Stimulated activated naive CD8-positive, alpha-beta T cell treated with anti-CD3 and anti-CD28 coated beads, Interleukin-15, Interleukin-2, amounts not matched to agents 100 ng/mL and 50 ng/mL, for 24 hours (primary cell): Measurements from ENCODE around the gene ASL.
A peak's percentile ranks its signal among the peaks of the same experiment; 100 is the strongest.
"Not testable (repeated sequence)": the region's sequence is repeated elsewhere in the genome, so short reads cannot be mapped to it uniquely, and the experiment has no call there.

Experiments used
- H3K27ac Mint-ChIP-seq: one replicate; pipeline ENCODE4 v1.8.0; 2021; ENCODE audit warnings: mild to moderate bottlenecking, mixed read lengths
- H3K27me3 Mint-ChIP-seq: one replicate; pipeline ENCODE4 v1.8.0; 2021; ENCODE audit warnings: mixed read lengths
- H3K36me3 Mint-ChIP-seq: one replicate; pipeline ENCODE4 v1.8.0; 2021; ENCODE audit warnings: low read depth, mixed read lengths
- H3K4me1 Mint-ChIP-seq: one replicate; pipeline ENCODE4 v1.8.0; 2021; ENCODE audit warnings: low read depth, mixed read lengths
- H3K4me3 Mint-ChIP-seq: one replicate; pipeline ENCODE4 v1.8.0; 2021; ENCODE audit warnings: mild to moderate bottlenecking, mixed read lengths
- H3K9me3 Mint-ChIP-seq: one replicate; pipeline ENCODE4 v1.8.0; 2021; ENCODE audit warnings: mixed read lengths

ASL gene

DNA sequence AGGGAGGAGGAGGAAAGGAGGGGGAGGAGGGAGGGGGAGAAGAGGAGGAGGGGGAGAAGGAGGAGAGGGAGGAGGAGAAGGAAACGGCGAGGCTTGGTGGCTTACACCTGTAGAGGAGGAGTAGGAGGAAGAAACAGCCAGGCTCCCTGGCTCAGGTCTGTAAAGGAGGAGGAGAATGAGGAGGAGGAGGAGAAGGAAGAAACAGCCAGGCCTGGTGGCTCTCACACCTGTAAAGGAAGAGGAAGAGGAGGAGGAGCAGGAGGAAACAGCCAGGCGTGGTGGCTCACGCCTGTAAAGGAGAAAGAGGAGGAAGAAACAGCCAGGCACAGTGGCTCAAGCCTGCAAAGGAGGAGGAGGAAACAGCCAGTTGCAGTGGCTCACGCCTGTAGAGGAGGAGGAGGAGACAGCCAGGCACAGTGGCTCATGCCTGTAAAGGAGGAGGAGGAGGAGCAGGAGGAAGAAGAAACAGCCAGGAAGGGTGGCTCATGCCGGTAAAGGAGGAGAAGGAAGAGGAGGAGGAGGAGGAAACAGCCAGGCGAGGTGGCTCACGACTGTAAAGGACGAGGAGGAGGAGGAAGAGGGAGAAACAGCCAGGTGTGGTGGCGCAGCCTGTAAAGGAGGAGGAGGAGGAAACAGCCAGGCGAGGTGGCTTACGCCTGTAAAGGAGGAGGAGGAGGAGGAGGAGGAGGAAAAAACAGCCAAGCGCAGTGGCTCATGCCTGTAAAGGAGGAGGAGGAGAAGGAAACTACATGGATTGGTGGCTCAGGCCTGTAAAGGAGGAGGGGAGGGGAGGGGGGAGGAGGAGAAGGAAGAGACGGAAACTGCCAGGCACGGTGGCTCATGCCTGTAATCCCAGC, 24.2 kb downstream of the ASL start:
- Mint-ChIP-seq H3K9me3 (no peaks in the 10 kb centered on the region), H3K4me3 (peak overlapping the region; percentile 77), H3K27me3 (no peaks in the 10 kb centered on the region), H3K36me3 (no peaks in the 10 kb centered on the region), H3K27ac (peak overlapping the region; percentile 86), H3K4me1 (peaks cover 11% of the 10 kb centered on the region)

DNA sequence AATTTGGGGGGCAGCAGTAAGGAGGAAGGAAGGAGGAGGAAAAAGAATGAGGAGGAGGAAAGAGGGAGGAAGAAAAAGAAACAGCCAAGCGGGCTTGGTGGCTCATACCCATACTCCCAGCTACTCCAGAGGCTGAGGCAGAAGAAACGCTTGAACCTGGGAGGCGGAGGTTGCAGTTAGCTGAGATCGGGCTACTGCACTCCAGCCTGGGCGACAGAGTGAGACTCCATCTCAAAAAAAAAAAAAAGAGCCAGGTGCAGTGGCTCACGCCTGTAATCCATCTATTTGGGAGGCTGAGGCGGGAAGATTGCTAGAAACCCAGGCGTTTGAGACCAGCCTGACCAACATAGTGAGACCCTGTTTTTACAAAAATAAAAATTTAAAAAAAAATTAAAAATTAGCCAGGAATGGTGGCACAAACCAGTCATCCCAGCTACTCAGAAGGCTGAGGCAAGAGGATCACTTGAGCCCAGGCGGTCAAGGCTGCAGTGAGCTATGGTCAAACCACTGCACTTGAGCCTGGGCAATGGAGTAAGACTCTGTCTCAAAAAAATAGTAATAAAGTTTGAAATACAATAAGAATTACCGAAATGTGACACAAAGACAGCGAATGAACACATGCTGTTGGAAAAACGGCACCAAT, 24.9 kb downstream of the ASL start:
- Mint-ChIP-seq H3K4me1 (peaks cover 11% of the 10 kb centered on the region), H3K9me3 (no peaks in the 10 kb centered on the region), H3K27me3 (no peaks in the 10 kb centered on the region), H3K4me3 (peak overlapping the region; percentile 77), H3K36me3 (no peaks in the 10 kb centered on the region), H3K27ac (peak overlapping the region; percentile 86)

DNA sequence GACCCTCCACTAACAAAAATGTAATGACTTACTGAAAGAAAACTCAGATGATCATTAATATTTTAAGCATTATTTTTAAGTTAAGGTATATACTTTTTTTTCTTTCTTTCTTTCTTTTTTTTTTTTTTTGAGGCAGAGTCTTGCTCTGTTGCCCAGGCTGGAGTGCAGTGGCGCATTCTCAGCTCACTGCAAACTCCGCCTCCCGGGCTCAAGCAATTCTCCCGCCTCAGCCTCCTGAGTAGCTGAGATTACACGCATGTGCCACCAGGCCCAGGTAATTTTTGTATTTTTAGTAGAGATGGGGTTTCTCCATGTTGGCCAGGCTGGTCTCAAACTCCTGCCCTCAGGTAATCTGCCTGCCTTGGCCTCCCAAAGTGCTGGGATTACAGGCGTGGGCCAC, 26.5 kb downstream of the ASL start:
- H3K27ac Mint-ChIP-seq, H3K36me3 Mint-ChIP-seq, H3K4me3 Mint-ChIP-seq, H3K9me3 Mint-ChIP-seq, H3K27me3 Mint-ChIP-seq: not testable (repeated sequence)
- peaks cover 11% of the 10 kb centered on the region for H3K4me1 Mint-ChIP-seq

- H3K4me3 Mint-ChIP-seq, H3K9me3 Mint-ChIP-seq, H3K27me3 Mint-ChIP-seq, H3K27ac Mint-ChIP-seq, H3K36me3 Mint-ChIP-seq: not testable (repeated sequence)
- H3K4me1 Mint-ChIP-seq, result peaks cover 11% of the 10 kb centered on the region
Measured at GRCh38 chr7:66103994-66104393, 28.4 kb downstream of the ASL start.

DNA sequence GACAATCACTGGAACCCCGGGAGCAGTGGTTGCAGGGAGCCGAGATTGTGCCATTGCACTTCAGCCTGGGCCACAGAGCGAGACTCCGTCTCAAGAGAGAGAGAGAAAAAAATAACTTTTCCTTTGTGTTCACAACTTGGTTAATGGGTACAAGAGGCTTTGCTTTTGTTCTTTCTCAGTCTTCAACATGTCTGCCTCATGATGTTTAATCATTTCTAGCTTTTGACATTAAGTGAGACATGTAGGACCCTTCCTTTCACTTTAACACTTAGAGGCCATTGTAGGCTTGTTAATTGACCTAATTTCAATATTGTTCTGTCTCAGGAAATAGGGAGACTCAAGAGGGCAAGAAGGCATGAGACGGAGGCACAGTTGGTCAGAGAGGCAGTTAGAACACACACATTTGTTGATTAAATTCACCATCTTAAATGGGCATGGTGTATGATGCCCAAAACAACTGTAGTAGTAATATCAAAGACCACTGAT, 29.7 kb downstream of the ASL start:
- Mint-ChIP-seq H3K36me3 (no peaks in the 10 kb centered on the region), H3K4me1 (peaks cover 1% of the 10 kb centered on the region), H3K27ac (no peak overlapping the region)

GRCh38 chr7:66108410-66108809, 32.8 kb downstream of the ASL start:
- not testable (repeated sequence) for H3K36me3 Mint-ChIP-seq, H3K4me1 Mint-ChIP-seq, H3K9me3 Mint-ChIP-seq, H3K27ac Mint-ChIP-seq, H3K4me3 Mint-ChIP-seq, H3K27me3 Mint-ChIP-seq

More for the DNA sequence above, 29.7 kb downstream of the ASL start:
- H3K9me3 Mint-ChIP-seq, result no peaks in the 10 kb centered on the region
- no peaks in the 10 kb centered on the region for H3K27me3 Mint-ChIP-seq
- H3K4me3 Mint-ChIP-seq, result no peak overlapping the region

- no peak overlapping the region for H3K27ac Mint-ChIP-seq
- H3K9me3 Mint-ChIP-seq, result no peaks in the 10 kb centered on the region
- peaks cover 6% of the 10 kb centered on the region for H3K36me3 Mint-ChIP-seq
- no peaks in the 10 kb centered on the region for H3K27me3 Mint-ChIP-seq
- H3K4me1 Mint-ChIP-seq, result peaks cover 20% of the 10 kb centered on the region
- no peak overlapping the region for H3K4me3 Mint-ChIP-seq
Measured at GRCh38 chr7:66110856-66111255, 35.2 kb downstream of the ASL start.

DNA sequence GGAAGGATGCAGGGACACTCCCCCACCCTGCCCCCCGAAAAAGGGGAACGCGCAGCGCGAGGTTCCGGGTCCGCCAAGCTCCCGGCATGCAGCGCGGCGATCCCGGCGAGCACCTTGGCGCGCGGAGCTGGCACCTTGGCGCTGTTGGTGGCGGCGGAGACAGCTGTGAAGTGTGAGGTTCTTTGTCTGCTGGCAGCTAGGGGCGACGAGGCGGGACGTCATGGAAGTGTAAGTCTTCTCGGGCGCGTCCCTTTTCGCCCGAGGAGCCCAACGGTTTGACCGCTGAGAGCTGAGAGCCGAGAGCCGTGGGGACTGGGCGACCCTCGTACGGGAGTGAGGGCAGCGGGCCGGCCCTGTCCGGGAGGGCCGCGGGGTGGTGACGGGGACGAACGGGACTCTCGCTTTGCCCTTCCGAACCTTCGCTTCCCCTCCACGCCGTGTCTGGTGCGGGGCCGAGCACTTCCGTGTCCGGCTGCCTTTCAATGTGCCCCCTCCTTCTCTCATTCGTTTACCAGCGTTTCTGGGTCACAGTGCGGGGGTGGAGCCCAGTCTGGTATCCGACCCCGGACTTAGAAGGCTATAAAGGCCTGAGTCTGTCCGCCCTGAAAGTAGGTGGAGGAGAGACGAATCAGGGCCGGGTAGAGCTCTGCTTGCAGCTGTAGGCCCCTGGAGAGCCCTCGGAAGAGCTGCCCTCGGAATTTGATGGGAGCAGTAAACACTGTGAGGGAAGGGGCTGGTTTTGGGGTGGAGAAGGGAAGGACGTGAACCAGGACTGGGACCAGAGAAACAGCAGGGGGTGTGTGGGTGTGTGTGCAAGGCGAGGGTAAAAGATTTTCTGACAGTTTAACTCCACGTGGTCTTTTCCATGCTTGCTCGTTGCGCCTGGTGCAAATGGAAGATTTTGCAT, 39.4 kb downstream of the ASL start, which contains the start of gene CRCP:
TSS of gene CRCP (plus strand) at position 105 of the 907 bp plus-strand sequence. CDS start at position 221, 116 bp downstream.
- Mint-ChIP-seq H3K36me3 (peaks cover 37% of the 10 kb centered on the region), H3K4me1 (peaks cover 59% of the 10 kb centered on the region), H3K27me3 (no peaks in the 10 kb centered on the region), H3K9me3 (no peaks in the 10 kb centered on the region), H3K4me3 (peak within 1 kb of the TSS; percentile 100), H3K27ac (peak within 1 kb of the TSS; percentile 97)

DNA sequence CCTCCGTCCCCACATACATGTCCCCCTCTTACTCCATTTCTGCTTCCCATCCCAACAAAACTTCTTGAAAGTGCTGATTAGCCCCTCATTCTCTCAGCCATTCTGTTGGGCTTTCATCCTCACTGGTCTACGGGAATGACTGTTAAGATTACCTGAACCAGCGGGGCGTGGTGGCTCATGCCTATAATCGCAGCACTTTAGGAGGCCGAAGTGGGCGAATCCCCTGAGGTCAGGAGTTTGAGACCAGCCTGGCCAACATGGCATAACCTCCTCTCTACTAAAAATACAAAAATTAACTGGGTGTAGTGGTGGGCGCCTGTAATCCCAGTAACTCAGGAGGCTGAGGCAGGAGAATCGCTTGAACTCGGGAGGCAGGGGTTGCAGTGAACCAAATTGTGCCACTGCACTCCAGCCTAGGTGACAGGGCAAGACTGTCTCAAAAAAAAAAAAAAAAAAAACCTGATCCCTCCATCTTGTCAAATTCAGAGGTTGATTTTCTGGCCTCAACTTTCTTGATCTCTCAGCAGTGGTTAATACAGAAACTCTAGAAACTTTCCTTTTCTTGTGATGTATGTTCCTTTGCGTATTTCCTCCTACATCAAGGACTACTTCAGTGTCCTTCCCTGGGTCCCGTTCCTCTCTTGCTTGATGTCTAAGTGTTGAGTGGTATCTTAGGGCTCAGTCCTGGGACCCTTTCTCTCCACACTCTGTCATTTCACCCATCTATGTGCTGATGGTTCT, 41.2 kb downstream of the ASL start:
- H3K27me3 Mint-ChIP-seq, H3K9me3 Mint-ChIP-seq: not testable (repeated sequence)
- Mint-ChIP-seq H3K27ac (peak overlapping the region; percentile 90), H3K4me3 (peak overlapping the region; percentile 100), H3K4me1 (peaks cover 61% of the 10 kb centered on the region), H3K36me3 (peaks cover 37% of the 10 kb centered on the region)

- H3K27me3 Mint-ChIP-seq, result no peaks in the 10 kb centered on the region
- H3K36me3 Mint-ChIP-seq, result peaks cover 41% of the 10 kb centered on the region
- peak overlapping the region; percentile 40 for H3K4me3 Mint-ChIP-seq
- no peak overlapping the region for H3K27ac Mint-ChIP-seq
- H3K9me3 Mint-ChIP-seq, result no peaks in the 10 kb centered on the region
- H3K4me1 Mint-ChIP-seq, result peaks cover 73% of the 10 kb centered on the region
Measured at GRCh38 chr7:66118603-66119002, 43.0 kb downstream of the ASL start.

GRCh38 chr7:66119245-66119850, 43.7 kb downstream of the ASL start:
- no peak overlapping the region for H3K4me3 Mint-ChIP-seq
- H3K36me3 Mint-ChIP-seq, result peaks cover 42% of the 10 kb centered on the region
- H3K27me3 Mint-ChIP-seq, result no peaks in the 10 kb centered on the region
- no peaks in the 10 kb centered on the region for H3K9me3 Mint-ChIP-seq
- H3K27ac Mint-ChIP-seq, result peak overlapping the region; percentile 66
- peaks cover 71% of the 10 kb centered on the region for H3K4me1 Mint-ChIP-seq

GRCh38 chr7:66123175-66123528, 47.5 kb downstream of the ASL start:
- Mint-ChIP-seq H3K9me3 (no peaks in the 10 kb centered on the region), H3K27me3 (no peaks in the 10 kb centered on the region), H3K4me3 (no peak overlapping the region), H3K36me3 (peaks cover 36% of the 10 kb centered on the region), H3K27ac (no peak overlapping the region), H3K4me1 (peaks cover 67% of the 10 kb centered on the region)

DNA sequence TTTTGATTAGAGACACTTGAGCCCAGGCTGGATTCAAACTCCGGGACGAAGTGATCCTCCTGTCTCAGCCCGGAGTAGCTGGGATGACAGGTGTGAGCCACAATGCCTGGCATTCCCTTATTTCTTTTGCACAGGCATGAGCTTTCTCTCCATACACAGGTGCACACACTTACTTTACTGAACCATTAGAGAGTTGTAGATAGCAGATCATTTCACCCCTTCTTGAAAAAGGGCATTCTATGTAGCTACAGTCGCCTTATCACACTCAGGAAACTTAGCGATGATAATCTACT, 48.9 kb downstream of the ASL start:
- not testable (repeated sequence) for H3K9me3 Mint-ChIP-seq, H3K27me3 Mint-ChIP-seq, H3K4me3 Mint-ChIP-seq
- H3K27ac Mint-ChIP-seq, result peak overlapping the region; percentile 21
- peaks cover 54% of the 10 kb centered on the region for H3K4me1 Mint-ChIP-seq
- H3K36me3 Mint-ChIP-seq, result peaks cover 26% of the 10 kb centered on the region

GRCh38 chr7:66125052-66125694, 49.6 kb downstream of the ASL start:
- H3K4me1 Mint-ChIP-seq, result peaks cover 52% of the 10 kb centered on the region
- no peak overlapping the region for H3K4me3 Mint-ChIP-seq
- H3K9me3 Mint-ChIP-seq, result no peaks in the 10 kb centered on the region
- H3K27ac Mint-ChIP-seq, result peak overlapping the region; percentile 21
- peaks cover 27% of the 10 kb centered on the region for H3K36me3 Mint-ChIP-seq
- H3K27me3 Mint-ChIP-seq, result no peaks in the 10 kb centered on the region
